ENCODE measurements around the gene PTBP1. TPM values are rescaled to one million over a fixed set of nuclear protein-coding genes. Genes with fewer than 3 reads are reported as not detected.
A peak's percentile ranks its signal among the peaks of the same experiment; 100 is the strongest.

The PTBP1 gene
- total and polyA plus RNA-seq, 2 of the 13 experiments (the other 11 are each of a cell fraction or from before 2014, with no cell fraction given), result 195 to 288 TPM

DNA sequence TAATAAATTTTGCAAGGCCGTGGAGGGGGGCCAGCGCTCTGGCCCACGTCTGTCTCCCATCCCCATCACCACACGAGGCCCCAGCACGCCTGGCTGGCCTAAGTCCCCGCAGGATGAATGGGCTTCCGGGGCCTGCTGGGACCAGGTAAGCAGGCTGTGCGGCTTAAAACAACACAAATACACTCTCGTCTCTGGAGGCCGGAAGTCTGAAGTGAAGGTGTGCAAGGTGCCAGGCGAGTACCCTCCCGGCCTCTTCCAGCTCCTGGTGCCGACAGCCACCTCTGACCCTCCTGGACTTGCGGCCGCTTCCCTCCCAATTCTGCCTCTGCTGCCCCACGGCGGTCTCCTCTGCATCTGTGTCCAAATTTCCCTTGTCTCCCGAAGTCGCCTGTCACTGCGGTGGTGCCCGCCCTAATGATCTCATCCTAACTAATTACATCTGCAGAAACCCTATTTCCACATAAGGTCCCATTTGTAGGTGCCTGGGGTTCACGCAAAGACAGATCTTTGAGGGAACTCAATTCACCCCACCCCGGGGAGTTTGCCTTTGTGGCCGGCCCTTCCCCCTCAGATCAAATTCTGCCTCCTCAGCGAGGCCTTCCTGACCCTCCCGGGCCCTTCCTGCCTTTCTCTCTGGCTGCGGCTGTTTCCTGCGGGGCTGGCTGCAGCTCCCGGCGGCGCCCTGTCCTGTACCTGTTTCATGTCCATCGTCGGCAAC lies 8.1 kb upstream of the PTBP1 start (continued):
- no peak for TF ChIP-seq SNAPC4 (CRISPR knock-in tag; IDR thresholded peaks at IDR 0.05)
- no peak for TF ChIP-seq NFE2 (CRISPR knock-in tag; IDR thresholded peaks at IDR 0.05)
- TF ChIP-seq ZC3H13 (CRISPR knock-in tag; IDR thresholded peaks at IDR 0.05), result no peak
- TF ChIP-seq STAT6 (CRISPR knock-in tag; IDR thresholded peaks at IDR 0.05; ENCODE audit: borderline replicate concordance), result peak; percentile 21; the same call in 1 of the 2 replicates
- no peak for TF ChIP-seq RFX3 (CRISPR knock-in tag; IDR thresholded peaks at IDR 0.05)
- TF ChIP-seq ZNF530 (CRISPR knock-in tag; IDR thresholded peaks at IDR 0.05; ENCODE audit: low read depth), result no peak
- no peak for TF ChIP-seq ZFP36 (IDR thresholded peaks at IDR 0.05; ENCODE audit: borderline replicate concordance, low read depth, low read length, partially characterized antibody)
- TF ChIP-seq, protein P1, sequence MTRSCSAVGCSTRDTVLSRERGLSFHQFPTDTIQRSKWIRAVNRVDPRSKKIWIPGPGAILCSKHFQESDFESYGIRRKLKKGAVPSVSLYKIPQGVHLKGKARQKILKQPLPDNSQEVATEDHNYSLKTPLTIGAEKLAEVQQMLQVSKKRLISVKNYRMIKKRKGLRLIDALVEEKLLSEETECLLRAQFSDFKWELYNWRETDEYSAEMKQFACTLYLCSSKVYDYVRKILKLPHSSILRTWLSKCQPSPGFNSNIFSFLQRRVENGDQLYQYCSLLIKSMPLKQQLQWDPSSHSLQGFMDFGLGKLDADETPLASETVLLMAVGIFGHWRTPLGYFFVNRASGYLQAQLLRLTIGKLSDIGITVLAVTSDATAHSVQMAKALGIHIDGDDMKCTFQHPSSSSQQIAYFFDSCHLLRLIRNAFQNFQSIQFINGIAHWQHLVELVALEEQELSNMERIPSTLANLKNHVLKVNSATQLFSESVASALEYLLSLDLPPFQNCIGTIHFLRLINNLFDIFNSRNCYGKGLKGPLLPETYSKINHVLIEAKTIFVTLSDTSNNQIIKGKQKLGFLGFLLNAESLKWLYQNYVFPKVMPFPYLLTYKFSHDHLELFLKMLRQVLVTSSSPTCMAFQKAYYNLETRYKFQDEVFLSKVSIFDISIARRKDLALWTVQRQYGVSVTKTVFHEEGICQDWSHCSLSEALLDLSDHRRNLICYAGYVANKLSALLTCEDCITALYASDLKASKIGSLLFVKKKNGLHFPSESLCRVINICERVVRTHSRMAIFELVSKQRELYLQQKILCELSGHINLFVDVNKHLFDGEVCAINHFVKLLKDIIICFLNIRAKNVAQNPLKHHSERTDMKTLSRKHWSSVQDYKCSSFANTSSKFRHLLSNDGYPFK (CRISPR knock-in tag; IDR thresholded peaks at IDR 0.05; ENCODE audit: borderline replicate concordance), result peak; percentile 7; the same call in 1 of the 2 replicates
- peak; percentile 44; the same call in 1 of the 2 replicates for TF ChIP-seq CCDC6 (CRISPR knock-in tag; IDR thresholded peaks at IDR 0.05)
- no peak for TF ChIP-seq FOSL1 (CRISPR knock-in tag; IDR thresholded peaks at IDR 0.05; ENCODE audit: borderline replicate concordance)
- no peak for TF ChIP-seq PCBP1 (IDR thresholded peaks at IDR 0.05; ENCODE audit: borderline replicate concordance, low read depth, low read length)
- TF ChIP-seq, protein P2, sequence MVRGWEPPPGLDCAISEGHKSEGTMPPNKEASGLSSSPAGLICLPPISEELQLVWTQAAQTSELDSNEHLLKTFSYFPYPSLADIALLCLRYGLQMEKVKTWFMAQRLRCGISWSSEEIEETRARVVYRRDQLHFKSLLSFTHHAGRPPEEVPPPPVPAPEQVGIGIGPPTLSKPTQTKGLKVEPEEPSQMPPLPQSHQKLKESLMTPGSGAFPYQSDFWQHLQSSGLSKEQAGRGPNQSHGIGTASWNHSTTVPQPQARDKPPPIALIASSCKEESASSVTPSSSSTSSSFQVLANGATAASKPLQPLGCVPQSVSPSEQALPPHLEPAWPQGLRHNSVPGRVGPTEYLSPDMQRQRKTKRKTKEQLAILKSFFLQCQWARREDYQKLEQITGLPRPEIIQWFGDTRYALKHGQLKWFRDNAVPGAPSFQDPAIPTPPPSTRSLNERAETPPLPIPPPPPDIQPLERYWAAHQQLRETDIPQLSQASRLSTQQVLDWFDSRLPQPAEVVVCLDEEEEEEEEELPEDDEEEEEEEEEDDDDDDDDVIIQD (CRISPR knock-in tag; IDR thresholded peaks at IDR 0.05; ENCODE audit: low read depth), result peak; percentile 53; the same call in 1 of the 2 replicates
- no peak for TF ChIP-seq JDP2 (CRISPR knock-in tag; IDR thresholded peaks at IDR 0.05; ENCODE audit: borderline replicate concordance)
- peak; percentile 39 for TF ChIP-seq AGO1 (IDR thresholded peaks at IDR 0.05; ENCODE audit: low read depth, low read length, poor library complexity, severe bottlenecking)
